OCI-LY3 (cell line): ENCODE data around the gene NKTR.

ENCODE experiments used
- H2AFZ ChIP-seq: fragments of 200-600, 300-600 bp; shearing (Covaris generic); 2 replicates; pipeline ENCODE4 v1.6.0; 2014; ENCODE audit warnings: antibody characterized with exemption, low read depth, low read length
- H3K27ac ChIP-seq: fragments of 200-600, 300-600 bp; sonication (generic); 2 replicates; pipeline ENCODE4 v1.5.1; 2014; ENCODE audit warnings: mild to moderate bottlenecking, low read length, moderate library complexity, mixed read lengths
- H3K27me3 ChIP-seq: fragments of 200-600, 300-600 bp; sonication (generic); 2 replicates; pipeline ENCODE4 v1.6.1; 2014; ENCODE audit warnings: low read depth, low read length, mixed read lengths
- H3K36me3 ChIP-seq: fragments of 200-600, 300-600 bp; sonication (generic); replicated peaks from 2 replicates; pipeline ENCODE3; 2014; ENCODE audit warnings: low read depth, low read length, mixed read lengths
- H3K4me1 ChIP-seq: fragments of 300-600, 200-600 bp; sonication (generic); 2 replicates; pipeline ENCODE4 v1.6.1; 2014; ENCODE audit warnings: low read length, mixed read lengths
- H3K4me2 ChIP-seq: fragments of 200-600, 300-600 bp; sonication (generic); 2 replicates; pipeline ENCODE4 v1.6.1; 2014; ENCODE audit warnings: low read length, mixed read lengths
- H3K4me3 ChIP-seq: fragments of 300-600, 200-600 bp; sonication (generic); 2 replicates; pipeline ENCODE4 v1.5.1; 2014; ENCODE audit warnings: antibody characterized with exemption, mild to moderate bottlenecking, low read length, moderate library complexity
- H3K79me2 ChIP-seq: fragments of 300-600, 200-600 bp; shearing (Covaris generic); 2 replicates; pipeline ENCODE4 v1.6.1; 2014; ENCODE audit warnings: mild to moderate bottlenecking, low read length, mixed read lengths
- H3K9ac ChIP-seq: fragments of 300-600, 200-600 bp; shearing (Covaris generic); 2 replicates; pipeline ENCODE4 v1.6.0; 2014; ENCODE audit warnings: mild to moderate bottlenecking, low read length, moderate library complexity
- H3K9me3 ChIP-seq: fragments of 200-600, 300-600 bp; shearing (Covaris generic); 2 replicates; pipeline ENCODE4 v1.6.1; 2014; ENCODE audit warnings: low read length, mixed read lengths; ENCODE audit not compliant: insufficient read depth
- H4K20me1 ChIP-seq: fragments of 200-600, 300-600 bp; sonication (generic); 2 replicates; pipeline ENCODE4 v1.6.1; 2016; ENCODE audit warnings: low read length, mixed read lengths; ENCODE audit not compliant: insufficient read depth
- EZH2phosphoT487 ChIP-seq: fragments of 200-600 bp; shearing (Covaris generic); IDR thresholded peaks from 2 replicates; pipeline ENCODE4 v1.6.1; 2018; ENCODE audit warnings: antibody characterized with exemption, mixed run types, low read depth
- TF ChIP-seq, protein P1 (sequence below): fragments of 200-600, 300-600 bp; sonication (generic); IDR thresholded peaks from 2 replicates; pipeline ENCODE4 v1.5.1; 2014; ENCODE audit warnings: antibody characterized with exemption, low read length, low read depth

The NKTR gene

GRCh38 chr3:42680271-42680670 is 79.8 kb downstream of the NKTR start:
- Histone ChIP-seq H3K27me3 (peaks cover 18% of the 10 kb centered on the region), H3K36me3 (no peaks in the 10 kb centered on the region), H3K4me1 (no peaks in the 10 kb centered on the region), H3K4me2 (no peak overlapping the region), H3K4me3 (no peak overlapping the region), H2AFZ (no peak overlapping the region), H3K27ac (no peak overlapping the region), H3K9me3 (peaks cover 7% of the 10 kb centered on the region), H3K9ac (no peak overlapping the region), H4K20me1 (no peaks in the 10 kb centered on the region), H3K79me2 (no peaks in the 10 kb centered on the region)
- TF ChIP-seq, protein P1, sequence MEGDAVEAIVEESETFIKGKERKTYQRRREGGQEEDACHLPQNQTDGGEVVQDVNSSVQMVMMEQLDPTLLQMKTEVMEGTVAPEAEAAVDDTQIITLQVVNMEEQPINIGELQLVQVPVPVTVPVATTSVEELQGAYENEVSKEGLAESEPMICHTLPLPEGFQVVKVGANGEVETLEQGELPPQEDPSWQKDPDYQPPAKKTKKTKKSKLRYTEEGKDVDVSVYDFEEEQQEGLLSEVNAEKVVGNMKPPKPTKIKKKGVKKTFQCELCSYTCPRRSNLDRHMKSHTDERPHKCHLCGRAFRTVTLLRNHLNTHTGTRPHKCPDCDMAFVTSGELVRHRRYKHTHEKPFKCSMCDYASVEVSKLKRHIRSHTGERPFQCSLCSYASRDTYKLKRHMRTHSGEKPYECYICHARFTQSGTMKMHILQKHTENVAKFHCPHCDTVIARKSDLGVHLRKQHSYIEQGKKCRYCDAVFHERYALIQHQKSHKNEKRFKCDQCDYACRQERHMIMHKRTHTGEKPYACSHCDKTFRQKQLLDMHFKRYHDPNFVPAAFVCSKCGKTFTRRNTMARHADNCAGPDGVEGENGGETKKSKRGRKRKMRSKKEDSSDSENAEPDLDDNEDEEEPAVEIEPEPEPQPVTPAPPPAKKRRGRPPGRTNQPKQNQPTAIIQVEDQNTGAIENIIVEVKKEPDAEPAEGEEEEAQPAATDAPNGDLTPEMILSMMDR, result no peak
- no peak for TF ChIP-seq EZH2phosphoT487

DNA sequence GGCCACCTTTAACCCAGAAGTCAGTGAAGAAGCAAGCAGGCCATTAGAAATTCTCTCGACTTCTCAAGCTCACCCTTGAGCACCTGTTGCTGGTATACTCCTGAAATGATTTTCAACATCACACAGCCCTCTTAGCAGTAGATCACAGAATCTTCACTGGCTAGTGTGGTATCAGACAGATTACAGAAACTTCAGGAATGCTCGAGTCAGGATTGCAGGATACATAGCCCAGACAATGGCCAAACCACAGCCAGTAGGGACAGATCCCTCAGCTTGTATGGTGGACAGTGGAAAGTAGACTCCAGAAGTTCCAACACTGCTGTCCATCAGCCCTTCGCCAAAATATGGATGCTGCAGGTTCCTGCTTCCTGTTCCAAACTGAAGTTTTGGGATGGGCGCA is 80.3 kb downstream of the NKTR start:
- no peaks in the 10 kb centered on the region for H3K36me3 ChIP-seq
- H3K27ac ChIP-seq, result no peak overlapping the region
- H3K9ac ChIP-seq, result no peak overlapping the region
- no peak overlapping the region for H3K4me2 ChIP-seq
- H3K27me3 ChIP-seq, result peaks cover 18% of the 10 kb centered on the region
- H3K4me1 ChIP-seq, result no peaks in the 10 kb centered on the region
- no peaks in the 10 kb centered on the region for H4K20me1 ChIP-seq
- TF ChIP-seq, protein P1, result no peak
- no peak for TF ChIP-seq EZH2phosphoT487
- no peaks in the 10 kb centered on the region for H3K79me2 ChIP-seq
- H2AFZ ChIP-seq, result no peak overlapping the region
- no peak overlapping the region for H3K4me3 ChIP-seq
- peaks cover 7% of the 10 kb centered on the region for H3K9me3 ChIP-seq

GRCh38 chr3:42681361-42682038 is 81.0 kb downstream of the NKTR start:
- no peaks in the 10 kb centered on the region for H3K36me3 ChIP-seq
- no peaks in the 10 kb centered on the region for H3K79me2 ChIP-seq
- no peak overlapping the region for H3K4me3 ChIP-seq
- H3K4me2 ChIP-seq, result no peak overlapping the region
- H3K9me3 ChIP-seq, result peaks cover 7% of the 10 kb centered on the region
- H4K20me1 ChIP-seq, result no peaks in the 10 kb centered on the region
- H3K27me3 ChIP-seq, result peaks cover 18% of the 10 kb centered on the region
- H3K27ac ChIP-seq, result no peak overlapping the region
- H3K9ac ChIP-seq, result no peak overlapping the region
- no peak for TF ChIP-seq EZH2phosphoT487
- TF ChIP-seq, protein P1, result no peak
- no peak overlapping the region for H2AFZ ChIP-seq
- H3K4me1 ChIP-seq, result no peaks in the 10 kb centered on the region

DNA sequence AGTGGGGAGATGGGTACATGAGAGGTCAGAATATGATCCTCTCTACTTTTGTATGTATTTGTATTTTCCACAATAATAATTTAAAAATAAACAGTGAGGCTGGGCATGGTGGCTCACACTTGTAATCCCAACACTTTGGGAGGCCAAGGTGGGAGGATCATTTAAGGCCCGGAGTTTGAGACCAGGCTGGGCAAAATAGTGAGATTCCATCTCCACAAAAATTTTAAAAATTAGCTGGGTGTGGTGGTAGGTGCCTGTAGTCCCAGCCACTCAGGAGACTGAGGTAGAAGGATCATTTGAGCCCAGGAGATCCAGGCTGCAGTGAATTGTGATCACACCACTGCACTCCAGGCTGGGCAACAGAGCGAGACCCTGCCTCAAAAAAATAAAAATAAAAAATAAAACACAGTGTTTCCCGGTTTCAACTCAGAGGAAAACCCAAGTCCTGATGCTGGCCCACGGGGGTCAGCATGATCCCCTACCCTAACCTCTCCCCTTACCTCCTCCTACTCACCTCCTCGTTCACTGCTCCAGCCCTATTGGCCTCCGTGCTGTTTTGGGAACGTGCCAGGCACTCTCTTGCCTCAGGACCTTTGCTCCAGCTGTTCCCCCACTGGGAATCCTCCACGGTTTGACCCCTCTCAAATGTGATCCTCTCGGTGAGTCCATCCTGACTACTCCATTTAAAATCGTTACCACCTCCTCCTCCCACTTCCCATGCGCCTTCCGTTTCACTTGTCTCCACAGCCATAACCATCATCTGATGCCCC is 82.0 kb downstream of the NKTR start:
- Histone ChIP-seq H3K9ac (no peak overlapping the region), H3K4me2 (no peak overlapping the region), H3K9me3 (peaks cover 7% of the 10 kb centered on the region), H3K27me3 (peaks cover 18% of the 10 kb centered on the region), H2AFZ (no peak overlapping the region), H3K79me2 (no peaks in the 10 kb centered on the region), H3K27ac (no peak overlapping the region), H3K4me3 (no peak overlapping the region), H4K20me1 (no peaks in the 10 kb centered on the region), H3K36me3 (no peaks in the 10 kb centered on the region), H3K4me1 (no peaks in the 10 kb centered on the region)
- TF ChIP-seq, protein P1, result no peak
- no peak for TF ChIP-seq EZH2phosphoT487
